ENCODE measurements around the gene SLC13A4. TPM values are rescaled to one million over a fixed set of nuclear protein-coding genes. Genes with fewer than 3 reads are reported as not detected.

Gene SLC13A4
- total and polyA plus RNA-seq, 8 donors: 0.08 TPM; not detected in 7

- TF ChIP-seq CTCF (IDR thresholded peaks at IDR 0.05): no peak
- no peak for FAIRE-seq
These were observed 17.8 kb upstream of the SLC13A4 start for GRCh38 chr7:135745703-135746312.

GRCh38 chr7:135744938-135745702 lies 17.1 kb upstream of the SLC13A4 start:
- H3K27ac ChIP-seq: no peak overlapping the region
- ATAC-seq: peak in 2 of 4 donors; percentile 16 to 24
- no peaks in the 10 kb centered on the region for H3K36me3 ChIP-seq
- 79 to 92% methylated on average over 8 of the region's 8 CpGs for WGBS, 2 donors
- no peak for DNase-seq
- H3K27me3 ChIP-seq: no peaks in the 10 kb centered on the region
- H3K9me3 ChIP-seq: no peaks in the 10 kb centered on the region
- TF ChIP-seq CTCF (IDR thresholded peaks at IDR 0.05): no peak
- H3K4me1 ChIP-seq: no peaks in the 10 kb centered on the region
- intact Hi-C loops (cut with DNase I): no loop called here
- no peak for FAIRE-seq
- H3K4me3 ChIP-seq: no peak overlapping the region

More at GRCh38 chr7:135745703-135746312, 17.8 kb upstream of the SLC13A4 start:
- Histone ChIP-seq H3K27me3 (no peaks in the 10 kb centered on the region), H3K4me3 (no peak overlapping the region), H3K9me3 (no peaks in the 10 kb centered on the region), H3K27ac (no peak overlapping the region), H3K36me3 (no peaks in the 10 kb centered on the region), H3K4me1 (no peaks in the 10 kb centered on the region)
- 45 to 47% methylated on average over 9 of the region's 9 CpGs for WGBS, 2 donors
- ATAC-seq: peak in 3 of 4 donors; percentile 56 to 71 (median 59)
- intact Hi-C loops (cut with DNase I): no loop called here
- peak in 1 of 6 donors; percentile 11 for DNase-seq

- H3K4me1 ChIP-seq: no peaks in the 10 kb centered on the region
- no peaks in the 10 kb centered on the region for H3K27me3 ChIP-seq
- no peaks in the 10 kb centered on the region for H3K9me3 ChIP-seq
- no peak for FAIRE-seq
- TF ChIP-seq CTCF (IDR thresholded peaks at IDR 0.05): no peak
- intact Hi-C loops (cut with DNase I): no loop called here
- no peak overlapping the region for H3K4me3 ChIP-seq
- ATAC-seq: no peak
- H3K36me3 ChIP-seq: no peaks in the 10 kb centered on the region
- DNase-seq: no peak
- 43 to 46% methylated on average over 14 of the region's 14 CpGs for WGBS, 2 donors
- no peak overlapping the region for H3K27ac ChIP-seq
These were observed 16.1 kb upstream of the SLC13A4 start for GRCh38 chr7:135743907-135744731.

GRCh38 chr7:135742371-135742770 lies 14.4 kb upstream of the SLC13A4 start:
- ATAC-seq (no peak), FAIRE-seq (no peak), DNase-seq (no peak)
- no peak for TF ChIP-seq CTCF (IDR thresholded peaks at IDR 0.05)
- Histone ChIP-seq H3K4me1 (no peaks in the 10 kb centered on the region), H3K4me3 (no peak overlapping the region), H3K9me3 (no peaks in the 10 kb centered on the region), H3K27ac (no peak overlapping the region), H3K36me3 (no peaks in the 10 kb centered on the region), H3K27me3 (no peaks in the 10 kb centered on the region)
- intact Hi-C loops (cut with DNase I): no loop called here
- WGBS, 2 donors: 68 to 69% methylated on average over 4 of the region's 4 CpGs

All from pancreas (tissue), 10 donors.